Measurements from ENCODE around the gene FDX1.

The FDX1 gene

GRCh38 chr11:110431674-110432073 is 1.9 kb downstream of the FDX1 start:
- DNase-seq = no peak

DNA sequence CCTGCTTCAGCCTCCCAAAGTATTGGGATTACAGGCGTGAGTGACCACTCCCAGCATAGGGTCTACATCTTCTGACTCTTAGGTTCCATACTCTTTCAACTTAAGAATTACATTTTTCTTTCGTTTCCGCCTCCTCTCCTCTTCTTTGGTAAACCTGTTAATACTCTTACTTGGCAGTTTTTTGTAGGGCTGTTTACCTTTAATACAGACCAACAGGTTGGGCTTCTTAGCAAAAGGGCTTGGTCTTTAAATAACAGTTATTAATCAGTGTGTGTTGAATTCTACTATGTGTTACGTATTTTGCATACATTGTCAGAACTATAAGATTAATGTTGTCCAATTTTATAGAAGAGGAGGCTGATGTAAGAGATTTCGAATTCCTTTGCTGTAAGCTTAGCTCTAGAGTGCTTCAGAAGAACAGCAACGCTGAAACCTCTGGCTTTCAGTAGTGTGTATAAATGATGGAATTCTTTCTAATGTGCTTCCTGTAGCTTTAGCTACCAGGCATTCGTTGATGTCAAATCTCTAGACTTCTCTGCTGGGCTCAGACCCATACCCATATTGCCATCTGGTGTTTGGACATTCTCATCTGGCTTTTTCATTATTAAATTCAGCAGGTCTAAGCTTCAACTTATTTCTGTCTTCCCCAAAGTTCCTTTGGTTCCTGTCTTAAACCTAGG is 3.1 kb downstream of the FDX1 start:
- no peak for DNase-seq

DNA sequence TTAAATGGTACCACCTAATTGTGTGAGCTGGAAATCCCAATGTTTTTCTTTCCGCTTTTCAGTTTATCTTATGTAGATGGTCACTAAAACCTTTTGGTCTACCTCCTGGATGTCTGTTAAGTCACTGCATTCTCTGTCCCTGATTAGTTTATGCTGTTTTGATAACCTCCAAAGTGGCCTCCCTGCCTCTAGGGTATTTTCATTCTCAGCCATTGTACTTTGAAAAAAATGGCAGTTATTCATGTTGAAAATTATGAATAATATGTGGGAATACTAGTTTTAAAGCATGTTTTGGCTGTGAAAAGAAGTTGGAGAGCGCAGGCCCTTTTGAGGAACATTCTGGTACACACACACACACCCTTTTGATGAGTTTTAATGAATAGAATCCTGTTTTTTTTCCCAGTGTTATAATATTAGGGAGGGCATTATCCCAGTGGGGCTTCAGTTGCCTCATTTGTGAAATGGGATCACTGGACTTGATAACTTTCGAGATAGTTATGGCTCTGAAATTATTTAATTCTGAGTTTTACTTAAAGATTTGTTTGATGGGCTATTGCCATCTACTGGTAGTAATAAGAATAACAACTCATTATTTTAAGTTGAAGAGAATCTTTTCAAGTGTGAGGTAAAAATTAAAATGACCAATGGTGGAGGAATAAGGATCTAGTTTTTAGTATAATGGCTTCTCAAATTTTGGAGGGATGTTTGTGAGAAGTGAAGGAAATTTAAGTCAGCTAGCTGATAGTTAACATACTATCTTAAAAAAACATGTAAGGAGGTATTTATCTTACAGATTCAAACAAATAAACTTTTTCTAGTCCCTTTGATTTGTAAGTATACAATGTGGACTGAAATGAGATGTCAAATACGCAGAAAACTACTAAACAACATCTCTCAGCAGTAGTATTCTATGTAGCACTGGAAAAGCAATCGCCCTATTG is 3.9 kb downstream of the FDX1 start:
- no peak for DNase-seq

GRCh38 chr11:110434952-110435779 is 5.4 kb downstream of the FDX1 start:
- DNase-seq = peak; percentile 64

- no peak for DNase-seq
Measured at GRCh38 chr11:110435780-110436717, 6.3 kb downstream of the FDX1 start.

GRCh38 chr11:110438017-110438416 is 8.3 kb downstream of the FDX1 start:
- no peak for DNase-seq

GRCh38 chr11:110445437-110445836 is 15.7 kb downstream of the FDX1 start:
- no peak for DNase-seq

GRCh38 chr11:110446061-110446460 is 16.3 kb downstream of the FDX1 start:
- DNase-seq = no peak

GRCh38 chr11:110446594-110446993 is 16.8 kb downstream of the FDX1 start:
- DNase-seq = no peak

DNA sequence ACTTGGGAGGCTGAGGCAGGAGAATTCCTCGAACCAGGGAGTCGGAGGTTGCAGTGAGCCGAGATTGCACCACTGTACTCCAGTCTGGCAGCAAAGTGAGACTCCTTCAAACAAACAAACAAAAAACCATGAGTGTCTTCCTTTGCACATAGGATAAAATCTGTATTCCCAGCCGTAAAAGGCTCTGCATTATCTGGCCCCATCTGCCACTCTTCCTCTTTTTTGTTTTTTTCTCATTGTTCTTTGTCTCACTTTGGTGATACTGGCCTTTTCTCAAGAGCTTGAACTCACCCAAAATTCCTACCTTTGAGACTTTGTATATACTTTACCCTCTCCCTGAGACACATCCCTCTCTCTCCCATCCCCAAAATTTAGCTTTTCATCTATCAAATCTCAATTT is 17.6 kb downstream of the FDX1 start:
- no peak for DNase-seq

GRCh38 chr11:110447897-110448745 is 18.4 kb downstream of the FDX1 start:
- peak; percentile 39 for DNase-seq

DNA sequence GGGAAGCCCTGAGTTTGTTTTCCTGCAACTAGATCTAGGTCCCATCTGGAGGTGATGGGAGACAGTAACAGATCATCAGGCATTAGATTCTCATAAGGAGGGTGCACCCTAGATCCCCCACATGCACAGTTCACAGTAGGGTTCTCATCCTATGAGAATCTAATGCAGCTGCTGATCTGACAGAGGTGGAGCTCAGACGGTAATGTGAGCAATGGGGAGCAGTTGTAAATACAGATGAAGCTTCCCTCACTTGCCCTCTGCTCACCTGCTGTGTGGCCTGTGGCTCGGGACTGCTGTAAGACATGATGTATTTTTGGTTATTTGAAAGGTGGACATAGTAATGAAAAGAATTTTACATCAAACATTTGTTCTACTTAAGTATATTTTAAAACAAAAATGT is 20.5 kb downstream of the FDX1 start:
- no peak for DNase-seq

GRCh38 chr11:110452720-110453119 is 23.0 kb downstream of the FDX1 start:
- DNase-seq = no peak

DNA sequence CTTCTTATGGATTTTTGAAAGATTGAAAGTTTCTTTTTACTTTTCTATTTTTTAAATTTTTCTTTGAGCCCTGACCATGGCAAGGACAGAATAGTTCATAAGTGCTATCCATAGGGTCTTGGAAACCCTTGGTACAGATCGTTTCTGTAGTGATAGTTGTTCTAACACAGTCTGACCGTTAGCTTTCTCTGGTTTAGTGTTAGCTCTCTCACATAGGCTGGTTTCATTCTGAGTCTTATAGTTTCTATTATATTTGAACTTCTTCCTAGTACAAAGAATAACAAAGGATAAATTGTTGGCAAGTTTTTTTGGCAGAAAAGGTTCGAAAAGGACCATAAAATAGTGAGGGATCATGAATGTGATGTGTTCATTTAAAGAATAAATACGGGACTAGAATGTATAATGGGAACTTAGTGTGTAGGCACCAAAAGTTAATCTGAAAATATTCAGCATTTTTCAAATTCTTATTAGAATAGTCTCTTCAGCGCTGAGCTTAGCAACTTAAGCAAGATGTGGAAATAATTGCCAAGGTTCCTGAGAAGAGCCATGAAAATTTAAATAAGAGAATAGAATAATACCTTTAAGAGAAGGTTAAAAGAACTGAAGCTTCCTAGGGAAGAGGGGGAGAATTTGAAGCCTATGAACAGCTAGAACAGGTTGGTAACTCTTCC is 24.1 kb downstream of the FDX1 start:
- DNase-seq = no peak

GRCh38 chr11:110454609-110455008 is 24.9 kb downstream of the FDX1 start:
- no peak for DNase-seq

DNA sequence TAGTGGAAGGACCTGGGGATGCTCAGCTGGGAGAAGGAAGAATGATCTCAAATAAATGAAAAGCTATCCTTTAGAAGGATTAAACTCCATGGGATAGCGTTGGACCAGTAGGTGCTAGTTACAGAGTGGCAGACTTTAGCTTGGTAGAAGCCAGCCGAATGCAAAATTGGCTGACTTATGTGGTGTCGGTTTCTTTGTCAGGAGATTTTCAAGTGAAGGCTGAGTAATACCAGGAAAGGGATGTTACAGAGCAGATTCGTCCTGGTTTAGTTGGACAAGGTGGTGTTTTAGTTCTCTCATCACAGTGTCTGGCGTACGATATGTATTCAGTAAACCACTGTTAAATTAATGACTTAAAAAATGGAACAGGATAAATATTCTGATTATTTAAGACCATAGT is 26.0 kb downstream of the FDX1 start:
- no peak for DNase-seq

DNA sequence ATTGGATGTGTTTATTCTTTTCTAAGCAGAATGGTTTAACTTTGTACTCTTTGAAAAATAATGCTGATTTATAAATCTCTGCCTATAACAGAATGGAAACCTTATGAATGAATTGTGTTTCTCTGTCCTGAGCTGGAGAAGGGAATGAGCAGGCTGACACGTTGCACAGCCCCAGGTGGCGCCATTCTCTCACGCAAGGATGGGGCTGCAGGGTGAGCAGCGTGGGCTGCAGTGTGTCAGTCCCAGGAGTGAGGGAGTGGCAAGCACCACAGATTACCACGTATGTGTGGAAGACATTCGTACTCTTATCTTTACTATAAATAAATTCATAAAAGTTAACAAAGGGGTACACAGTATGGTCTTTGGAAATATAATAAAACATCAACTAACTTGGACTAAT is 33.4 kb downstream of the FDX1 start:
- peak; percentile 14 for DNase-seq

DNA sequence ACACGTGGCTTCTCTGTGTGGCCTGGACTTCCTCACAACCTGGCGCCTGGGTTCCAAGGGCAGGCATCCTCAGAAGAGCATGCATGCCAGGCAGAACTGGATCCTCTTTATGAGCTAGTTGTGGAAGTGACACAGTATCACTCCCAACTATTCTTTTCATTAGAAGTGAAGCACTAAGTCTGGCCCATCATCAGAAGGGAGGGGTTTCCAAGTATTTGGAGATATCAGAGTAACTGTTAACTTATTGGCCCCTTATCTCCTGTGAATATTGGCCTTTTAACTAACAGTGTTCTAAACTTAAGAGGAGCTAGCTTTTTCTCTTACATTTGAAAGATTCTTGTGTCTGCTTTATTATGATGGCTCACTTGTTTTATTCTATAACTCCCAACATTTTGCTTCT is 35.5 kb downstream of the FDX1 start:
- no peak for DNase-seq

GRCh38 chr11:110467556-110467955 is 37.8 kb downstream of the FDX1 start:
- no peak for DNase-seq

GRCh38 chr11:110468121-110468520 is 38.4 kb downstream of the FDX1 start:
- no peak for DNase-seq

GRCh38 chr11:110469127-110469526 is 39.4 kb downstream of the FDX1 start:
- no peak for DNase-seq
